Neuronal stem cell (in vitro differentiated cells): Measurements from ENCODE around the gene ANGPT4.

Source experiments
- DNase-seq: peaks from one replicate; pipeline ENCODE4 v3.0.0-alpha.2; 2013; ENCODE audit warnings: low spot score
- H2AFZ ChIP-seq: one replicate; pipeline ENCODE4 v1.6.1; 2013; ENCODE audit warnings: mild to moderate bottlenecking, low read length, inconsistent platforms
- H2AK5ac ChIP-seq: 2 replicates; pipeline ENCODE4 v1.6.1; 2013; ENCODE audit warnings: low read depth, mild to moderate bottlenecking, inconsistent platforms, low read length, moderate library complexity, mixed read lengths
- H2BK120ac ChIP-seq: 2 replicates; pipeline ENCODE4 v1.6.1; 2013; ENCODE audit warnings: low read depth, mild to moderate bottlenecking, inconsistent platforms, low read length, moderate library complexity, mixed read lengths
- H2BK12ac ChIP-seq: one replicate; pipeline ENCODE4 v1.6.1; 2013; ENCODE audit warnings: low read length, inconsistent platforms
- H2BK15ac ChIP-seq: 2 replicates; pipeline ENCODE4 v1.6.1; 2013; ENCODE audit warnings: mild to moderate bottlenecking, low read length, inconsistent platforms, mixed read lengths
- H2BK5ac ChIP-seq: one replicate; pipeline ENCODE4 v1.6.1; 2013; ENCODE audit warnings: inconsistent platforms, mild to moderate bottlenecking, low read length, moderate library complexity
- H3K14ac ChIP-seq: one replicate; pipeline ENCODE4 v1.6.1; 2013; ENCODE audit warnings: low read length, inconsistent platforms
- H3K18ac ChIP-seq: 2 replicates; pipeline ENCODE4 v1.6.1; 2013; ENCODE audit warnings: low read length, inconsistent platforms
- H3K23ac ChIP-seq: 2 replicates; pipeline ENCODE4 v1.6.1; 2013; ENCODE audit warnings: low read depth, mild to moderate bottlenecking, mixed read lengths, low read length, inconsistent platforms; ENCODE audit not compliant: poor library complexity
- H3K27ac ChIP-seq: replicated peaks from 3 replicates; pipeline ENCODE4 v1.5.1; 2013; ENCODE audit warnings: low read length, inconsistent platforms
- H3K27me3 ChIP-seq, 3 experiments: 2 replicates each; pipeline ENCODE4 v1.6.1; 2013; ENCODE audit warnings: low read length in 3 of 3, mild to moderate bottlenecking in 2 of 3, inconsistent platforms in 1 of 3, low read depth in 1 of 3, mixed read lengths in 1 of 3, moderate library complexity in 1 of 3; ENCODE audit not compliant: control insufficient read depth in 3 of 3, insufficient read depth in 3 of 3
- H3K36me3 ChIP-seq, 2 donors: replicated peaks in 1 of 2; 2 replicates each; pipeline ENCODE4 v1.6.1; 2013; ENCODE audit warnings: low read length in 2 of 2; ENCODE audit not compliant: control insufficient read depth in 2 of 2, insufficient read depth in 2 of 2
- H3K4ac ChIP-seq: 2 replicates; pipeline ENCODE4 v1.6.1; 2013; ENCODE audit warnings: inconsistent platforms, mild to moderate bottlenecking, low read length, moderate library complexity
- H3K4me1 ChIP-seq, 2 donors: 1 replicate in 1 of 2; 2 replicates in 1 of 2; pipeline ENCODE4 v1.6.1; 2013; ENCODE audit warnings: low read length in 2 of 2, low read depth in 1 of 2; ENCODE audit not compliant: control insufficient read depth in 2 of 2, insufficient read depth in 1 of 2
- H3K4me2 ChIP-seq: one replicate; pipeline ENCODE4 v1.6.1; 2013; ENCODE audit warnings: mild to moderate bottlenecking, low read length, inconsistent platforms; ENCODE audit not compliant: insufficient read depth, poor library complexity, severe bottlenecking
- H3K4me3 ChIP-seq, 2 donors: 2 replicates each; pipeline ENCODE4 v1.5.1; 2013; ENCODE audit warnings: low read length in 2 of 2, mild to moderate bottlenecking in 2 of 2, inconsistent platforms in 1 of 2, moderate library complexity in 1 of 2
- H3K79me1 ChIP-seq: one replicate; pipeline ENCODE4 v1.6.1; 2013; ENCODE audit warnings: low read depth, mild to moderate bottlenecking, inconsistent platforms, low read length, moderate library complexity
- H3K9ac ChIP-seq: one replicate; pipeline ENCODE4 v1.6.1; 2013; ENCODE audit warnings: mild to moderate bottlenecking, low read depth, low read length, inconsistent platforms; ENCODE audit not compliant: poor library complexity
- H3K9me3 ChIP-seq, 2 donors: replicated peaks in 1 of 2; 2 replicates each; pipeline versions ENCODE3 to v1.6.1; 2013; ENCODE audit warnings: low read length in 2 of 2, mild to moderate bottlenecking in 2 of 2, inconsistent platforms in 1 of 2, low read depth in 1 of 2, mixed read lengths in 1 of 2, moderate library complexity in 1 of 2; ENCODE audit not compliant: control insufficient read depth in 2 of 2, insufficient read depth in 1 of 2
- H4K8ac ChIP-seq: one replicate; pipeline ENCODE4 v1.6.1; 2013; ENCODE audit warnings: low read depth, mild to moderate bottlenecking, inconsistent platforms, low read length, moderate library complexity
- H4K91ac ChIP-seq: one replicate; pipeline ENCODE4 v1.6.1; 2013; ENCODE audit warnings: low read length, low read depth, mild to moderate bottlenecking, inconsistent platforms; ENCODE audit not compliant: poor library complexity
- WGBS, 2 donors: extraction: QIAGEN DNeasy Blood & Tissue Kit; methylation state at CpG; one replicate each; pipeline ENCODE4 v1.1.7; 2013; ENCODE audit warnings: missing lambda C conversion rate in 2 of 2, mixed read lengths in 1 of 2; ENCODE audit not compliant: insufficient read length in 2 of 2, insufficient replicate concordance in 1 of 2; ENCODE audit errors: extremely low coverage in 2 of 2; 5-methylcytosine and 5-hydroxymethylcytosine counted together

ANGPT4 gene

GRCh38 chr20:961768-962167 is 45.6 kb upstream of the ANGPT4 start:
- no peak for DNase-seq
- H2BK120ac ChIP-seq, result no peak overlapping the region
- H3K36me3 ChIP-seq, result no peaks in the 10 kb centered on the region
- no peaks in the 10 kb centered on the region for H3K4me1 ChIP-seq
- H3K79me1 ChIP-seq, result no peaks in the 10 kb centered on the region
- WGBS, 2 donors, result no CpG with 5 or more reads among the region's 2 CpGs
- no peak overlapping the region for H4K8ac ChIP-seq
- no peak overlapping the region for H2AK5ac ChIP-seq
- no peak overlapping the region for H4K91ac ChIP-seq
- peaks cover 0 to 26% (median 0%) of the 10 kb centered on the region in 3 experiments for H3K27me3 ChIP-seq
- H3K18ac ChIP-seq, result no peak overlapping the region
- H3K14ac ChIP-seq, result no peak overlapping the region
- H3K27ac ChIP-seq, result no peak overlapping the region
- no peak overlapping the region for H3K4me2 ChIP-seq
- no peak overlapping the region for H3K9ac ChIP-seq
- no peak overlapping the region for H2BK5ac ChIP-seq
- no peak overlapping the region for H3K4ac ChIP-seq
- no peak overlapping the region for H3K23ac ChIP-seq
- H2BK12ac ChIP-seq, result no peak overlapping the region
- no peak overlapping the region for H2AFZ ChIP-seq
- no peaks in the 10 kb centered on the region for H3K9me3 ChIP-seq
- H2BK15ac ChIP-seq, result no peak overlapping the region
- no peak overlapping the region for H3K4me3 ChIP-seq

- no peak overlapping the region for H3K9ac ChIP-seq
- H3K79me1 ChIP-seq, result no peaks in the 10 kb centered on the region
- H3K14ac ChIP-seq, result no peak overlapping the region
- no peaks in the 10 kb centered on the region for H3K36me3 ChIP-seq
- H3K18ac ChIP-seq, result no peak overlapping the region
- no peak overlapping the region for H3K23ac ChIP-seq
- H3K4me2 ChIP-seq, result no peak overlapping the region
- peaks cover 0 to 20% (median 0%) of the 10 kb centered on the region in 3 experiments for H3K27me3 ChIP-seq
- WGBS, 2 donors, result no CpG with 5 or more reads among the region's 16 CpGs
- H2BK12ac ChIP-seq, result no peak overlapping the region
- no peak overlapping the region for H4K91ac ChIP-seq
- no peak overlapping the region for H3K4ac ChIP-seq
- DNase-seq, result no peak
- no peak overlapping the region for H3K27ac ChIP-seq
- H4K8ac ChIP-seq, result no peak overlapping the region
- no peak overlapping the region for H2BK15ac ChIP-seq
- no peak overlapping the region for H3K4me3 ChIP-seq
- no peak overlapping the region for H2BK120ac ChIP-seq
- H2AFZ ChIP-seq, result no peak overlapping the region
- H2AK5ac ChIP-seq, result no peak overlapping the region
- H3K9me3 ChIP-seq, result no peaks in the 10 kb centered on the region
- H3K4me1 ChIP-seq, result peaks cover 0 to 2% of the 10 kb centered on the region in 2 donors
- no peak overlapping the region for H2BK5ac ChIP-seq
These were observed 44.0 kb upstream of the ANGPT4 start for GRCh38 chr20:959996-960615.

DNA sequence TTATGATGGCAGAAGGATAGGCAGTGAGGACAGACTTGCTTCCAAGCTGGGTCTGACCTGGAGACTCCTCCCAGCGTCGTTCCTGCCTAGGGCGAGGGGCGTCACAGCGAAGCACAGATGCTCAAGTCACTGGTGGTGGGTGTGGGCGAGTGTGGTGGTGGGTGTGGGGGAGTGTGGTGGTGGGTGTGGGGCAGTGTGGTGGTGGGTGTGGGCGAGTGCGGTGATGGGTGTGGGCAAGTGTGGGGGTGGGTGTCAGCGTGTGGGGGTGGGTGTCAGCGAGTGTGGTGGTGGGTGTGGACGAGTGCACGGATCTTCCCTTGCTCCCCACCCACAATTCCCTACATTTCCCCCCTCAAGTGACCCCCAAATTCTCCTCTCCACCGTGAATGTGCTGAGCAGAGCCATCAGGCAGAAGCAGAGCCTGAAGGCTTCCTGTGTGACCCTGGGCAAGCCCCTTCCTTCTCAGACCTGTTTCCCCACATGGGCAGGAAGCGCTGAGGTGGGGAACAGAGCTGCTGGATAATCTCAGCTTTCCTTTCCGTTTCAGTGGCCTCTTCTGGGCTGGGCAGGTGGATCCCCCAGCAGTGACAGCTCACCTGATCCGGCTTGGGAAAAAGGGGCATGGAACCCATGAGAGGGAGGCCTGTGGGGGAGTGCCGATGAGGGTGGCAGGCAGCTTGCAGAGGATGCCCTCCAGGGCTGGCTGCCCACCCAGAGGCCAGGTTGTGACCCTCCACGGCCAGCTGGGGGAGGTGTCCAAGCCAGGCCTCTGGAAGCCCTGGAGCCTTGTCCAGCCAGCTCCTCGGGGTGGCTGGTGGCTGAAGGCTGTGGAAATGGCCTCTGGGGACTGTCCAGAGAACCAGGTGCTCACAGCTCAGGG is 43.0 kb upstream of the ANGPT4 start:
- Histone ChIP-seq H3K14ac (no peak overlapping the region), H3K4ac (no peak overlapping the region), H3K27ac (no peak overlapping the region), H3K79me1 (no peaks in the 10 kb centered on the region), H3K23ac (no peak overlapping the region), H3K36me3 (no peaks in the 10 kb centered on the region), H2AK5ac (no peak overlapping the region), H3K27me3 (peaks cover 0 to 20% (median 0%) of the 10 kb centered on the region in 3 experiments), H3K4me1 (peaks cover 0 to 2% of the 10 kb centered on the region in 2 donors), H3K4me2 (no peak overlapping the region), H2BK5ac (no peak overlapping the region), H2AFZ (no peak overlapping the region), H3K18ac (peak overlapping the region; percentile 27), H3K4me3 (no peak overlapping the region), H4K8ac (no peak overlapping the region), H2BK15ac (no peak overlapping the region), H2BK12ac (no peak overlapping the region), H2BK120ac (no peak overlapping the region), H4K91ac (no peak overlapping the region), H3K9me3 (no peaks in the 10 kb centered on the region), H3K9ac (no peak overlapping the region)
- DNase-seq, result no peak
- no CpG with 5 or more reads among the region's 19 CpGs for WGBS, 2 donors

DNA sequence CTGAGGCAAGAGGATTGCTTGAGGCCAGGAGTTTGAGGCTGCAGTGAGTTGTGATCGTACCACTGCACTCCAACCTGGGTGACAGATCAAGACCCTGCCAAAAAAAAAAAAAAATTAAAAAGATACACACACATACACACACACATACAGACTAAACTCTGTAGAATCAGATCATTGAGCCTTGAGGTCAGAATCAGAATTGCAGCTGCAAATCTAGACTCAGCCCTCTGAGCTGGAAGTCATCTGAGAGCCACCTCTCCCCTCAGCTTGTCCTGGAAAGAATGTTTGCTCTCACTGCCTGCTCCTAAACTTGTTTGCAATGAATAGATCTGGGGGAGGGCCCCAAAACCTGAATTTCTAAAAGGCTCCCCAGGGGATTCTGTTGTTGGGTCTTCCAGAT is 41.4 kb upstream of the ANGPT4 start:
- Histone ChIP-seq H3K14ac (no peak overlapping the region), H3K18ac (no peak overlapping the region), H3K4me1 (peaks cover 0 to 2% of the 10 kb centered on the region in 2 donors), H3K79me1 (no peaks in the 10 kb centered on the region), H2BK5ac (no peak overlapping the region), H4K91ac (no peak overlapping the region), H2AFZ (no peak overlapping the region), H3K4me3 (no peak overlapping the region), H3K27me3 (peaks cover 0 to 16% (median 0%) of the 10 kb centered on the region in 3 experiments), H3K27ac (no peak overlapping the region), H3K36me3 (no peaks in the 10 kb centered on the region), H3K9me3 (no peaks in the 10 kb centered on the region), H3K23ac (no peak overlapping the region), H4K8ac (no peak overlapping the region), H2BK12ac (no peak overlapping the region), H2AK5ac (no peak overlapping the region), H2BK120ac (no peak overlapping the region), H3K9ac (no peak overlapping the region), H3K4me2 (no peak overlapping the region), H2BK15ac (no peak overlapping the region), H3K4ac (no peak overlapping the region)
- DNase-seq, result no peak
- no CpG with 5 or more reads among the region's 1 CpG for WGBS, 2 donors
